GM12872 (cell line): ENCODE measurements around the gene NUP188.

Source experiments
- TF ChIP-seq, protein P1 (sequence below): IDR thresholded peaks from 3 replicates; pipeline ENCODE4 v1.5.1; 2011; ENCODE audit warnings: low read depth, mild to moderate bottlenecking, low read length, moderate library complexity; ENCODE audit not compliant: insufficient read depth

Gene NUP188

DNA sequence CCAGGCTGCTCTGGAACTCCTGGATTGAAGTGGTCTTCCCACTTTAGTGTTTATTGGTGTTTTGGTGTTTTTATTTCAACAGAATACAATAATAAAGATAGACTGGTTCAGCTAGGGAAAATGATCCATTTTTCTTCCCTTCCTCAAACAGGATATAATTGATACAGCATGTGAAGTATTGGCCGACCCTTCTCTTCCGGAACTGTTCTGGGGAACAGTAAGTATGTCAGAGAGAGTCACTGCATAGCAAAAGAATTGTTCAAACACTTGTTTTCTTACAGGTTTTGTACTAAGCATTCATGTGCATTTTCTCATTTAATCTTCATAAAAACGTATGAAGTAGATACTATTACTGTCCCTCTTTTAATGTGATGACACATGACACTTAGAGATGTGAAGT is 31.6 kb downstream of the NUP188 start:
- TF ChIP-seq, protein P1, sequence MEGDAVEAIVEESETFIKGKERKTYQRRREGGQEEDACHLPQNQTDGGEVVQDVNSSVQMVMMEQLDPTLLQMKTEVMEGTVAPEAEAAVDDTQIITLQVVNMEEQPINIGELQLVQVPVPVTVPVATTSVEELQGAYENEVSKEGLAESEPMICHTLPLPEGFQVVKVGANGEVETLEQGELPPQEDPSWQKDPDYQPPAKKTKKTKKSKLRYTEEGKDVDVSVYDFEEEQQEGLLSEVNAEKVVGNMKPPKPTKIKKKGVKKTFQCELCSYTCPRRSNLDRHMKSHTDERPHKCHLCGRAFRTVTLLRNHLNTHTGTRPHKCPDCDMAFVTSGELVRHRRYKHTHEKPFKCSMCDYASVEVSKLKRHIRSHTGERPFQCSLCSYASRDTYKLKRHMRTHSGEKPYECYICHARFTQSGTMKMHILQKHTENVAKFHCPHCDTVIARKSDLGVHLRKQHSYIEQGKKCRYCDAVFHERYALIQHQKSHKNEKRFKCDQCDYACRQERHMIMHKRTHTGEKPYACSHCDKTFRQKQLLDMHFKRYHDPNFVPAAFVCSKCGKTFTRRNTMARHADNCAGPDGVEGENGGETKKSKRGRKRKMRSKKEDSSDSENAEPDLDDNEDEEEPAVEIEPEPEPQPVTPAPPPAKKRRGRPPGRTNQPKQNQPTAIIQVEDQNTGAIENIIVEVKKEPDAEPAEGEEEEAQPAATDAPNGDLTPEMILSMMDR = no peak

DNA sequence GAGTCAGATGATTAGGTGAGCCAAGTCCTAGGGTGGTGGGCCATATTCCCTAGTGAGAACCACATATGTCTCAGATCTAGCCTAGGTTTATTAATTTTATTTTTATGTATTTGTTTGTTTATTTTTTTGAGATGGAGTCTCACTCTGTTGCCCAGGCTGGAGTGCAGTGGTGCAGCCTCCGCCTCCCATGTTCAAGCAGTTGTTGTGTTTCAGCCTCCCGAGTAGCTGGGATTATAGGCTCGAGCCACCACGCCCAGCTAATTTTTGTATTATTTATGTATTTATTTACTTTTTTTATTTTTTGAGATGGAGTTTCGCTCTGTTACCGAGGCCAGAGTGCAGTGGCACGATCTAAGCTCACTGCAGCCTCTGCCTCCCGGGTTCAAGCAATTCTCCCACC is 36.0 kb downstream of the NUP188 start:
- TF ChIP-seq, protein P1 = no peak

DNA sequence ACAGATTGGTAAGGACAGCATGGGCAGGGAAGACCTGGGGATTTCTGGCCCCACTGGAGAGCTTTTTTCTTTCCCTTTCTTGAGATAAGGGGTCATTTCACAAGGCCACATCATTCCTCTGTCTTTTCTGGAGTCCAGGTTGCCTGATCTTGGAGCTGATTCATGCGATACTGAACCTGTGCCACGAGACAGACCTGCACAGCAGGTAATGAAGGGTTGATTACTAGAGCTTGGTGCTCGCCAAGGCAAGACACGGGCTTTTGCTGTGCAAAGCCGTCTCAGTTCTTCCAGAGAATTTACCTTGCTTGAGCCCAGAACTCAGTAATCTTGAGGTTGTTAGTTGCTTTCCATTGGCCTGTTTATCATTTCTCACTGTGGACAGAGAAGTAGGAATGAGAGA is 39.2 kb downstream of the NUP188 start:
- TF ChIP-seq, protein P1 = no peak

DNA sequence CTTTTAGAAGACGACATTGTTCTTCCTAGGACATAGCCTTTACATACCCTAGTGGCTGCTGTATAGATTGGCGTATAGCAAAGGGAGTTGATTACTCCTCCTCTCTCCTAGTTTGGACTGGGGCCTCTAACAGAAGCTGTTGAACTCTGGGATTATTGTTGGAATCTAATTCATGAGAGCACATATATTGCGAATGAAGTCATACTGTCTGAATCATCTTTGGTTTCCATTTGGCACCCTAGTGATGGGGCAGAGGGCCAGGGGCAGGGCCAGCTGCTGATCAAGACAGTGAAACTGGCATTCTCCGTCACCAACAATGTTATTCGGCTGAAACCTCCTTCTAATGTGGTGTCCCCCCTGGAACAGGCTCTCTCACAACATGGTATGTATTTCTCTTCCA is 40.3 kb downstream of the NUP188 start:
- TF ChIP-seq, protein P1 = no peak

DNA sequence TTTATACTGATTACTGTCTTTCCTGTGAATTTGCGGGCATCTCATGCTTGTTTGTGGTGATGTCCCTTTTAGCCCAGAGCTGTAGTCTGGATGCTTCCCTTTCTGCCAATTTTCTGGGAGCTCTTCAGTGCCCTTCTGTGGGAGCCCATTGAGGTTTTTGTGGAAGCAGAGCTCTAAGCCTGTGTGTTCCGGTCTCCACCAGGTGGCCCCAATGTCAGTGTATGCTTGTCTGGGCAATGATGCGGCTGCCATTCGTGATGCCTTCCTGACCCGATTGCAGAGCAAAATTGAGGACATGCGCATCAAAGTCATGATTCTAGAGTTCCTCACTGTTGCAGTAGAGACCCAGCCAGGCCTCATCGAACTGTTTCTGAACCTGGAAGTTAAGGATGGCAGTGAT is 45.5 kb downstream of the NUP188 start:
- TF ChIP-seq, protein P1 = 0 out of 3 replicates have a peak, but pooled peaks have one; percentile 26

DNA sequence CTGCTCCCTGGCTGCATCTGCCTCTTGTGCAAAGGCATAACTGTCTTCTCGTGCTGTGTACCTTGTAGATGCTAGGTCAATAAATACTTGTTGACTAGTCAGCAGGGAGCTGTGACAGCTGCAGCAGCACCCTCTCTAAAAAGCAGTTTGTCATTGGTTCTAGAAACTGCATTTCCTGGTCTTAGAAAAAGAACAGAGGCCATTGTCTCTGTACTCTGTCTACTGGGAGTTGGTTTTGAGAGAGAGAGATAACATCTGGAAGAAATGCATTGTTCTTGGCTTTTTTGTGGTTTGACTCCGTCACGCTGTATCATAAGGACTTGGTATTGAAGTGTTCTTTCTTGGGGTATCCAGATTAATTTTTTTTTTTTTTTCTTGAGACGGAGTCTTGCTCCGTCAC is 48.3 kb downstream of the NUP188 start:
- TF ChIP-seq, protein P1 = no peak

DNA sequence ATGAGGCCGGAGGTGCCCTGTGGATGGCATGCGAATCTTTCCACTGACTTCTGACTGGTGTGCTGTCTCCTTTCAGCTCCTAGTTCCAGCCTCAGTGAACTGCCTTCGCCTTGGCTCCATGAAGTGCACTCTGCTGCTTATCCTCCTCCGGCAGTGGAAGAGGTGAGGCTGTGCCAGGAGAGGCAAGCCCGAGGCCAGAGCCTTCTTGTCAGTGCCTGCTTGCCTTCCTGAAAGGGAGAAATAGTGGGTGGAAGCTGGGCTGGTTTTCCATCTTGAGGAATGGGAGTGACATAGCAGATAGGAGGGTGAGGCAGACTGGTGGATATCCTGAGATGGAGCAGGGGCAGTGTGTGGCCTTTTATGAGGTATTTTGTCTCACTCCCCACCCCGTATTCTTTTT is 51.0 kb downstream of the NUP188 start:
- TF ChIP-seq, protein P1 = no peak
